Vagina (tissue), 2 donors: Measurements from ENCODE around the gene MON2.

Source experiments
- CTCF ChIP-seq, 3 experiments: fragments of 450-650 bp in 2 of 3; fragments of 200-600 bp in 1 of 3; sonication (generic) in 1 of 3; IDR thresholded peaks; one replicate each; pipeline ENCODE4 v1.5.1; 2017 to 2019; ENCODE audit warnings: antibody characterized with exemption in 3 of 3, mild to moderate bottlenecking in 2 of 3, moderate library complexity in 2 of 3
- POLR2A ChIP-seq, 2 donors: fragments of 450-650 bp; IDR thresholded peaks; one replicate each; pipeline ENCODE4 v1.6.1; 2017; ENCODE audit warnings: antibody characterized with exemption in 2 of 2, mild to moderate bottlenecking in 2 of 2, moderate library complexity in 2 of 2

GRCh38 chr12:62459976-62460375, 6.7 kb upstream of the MON2 start:
- no peak for TF ChIP-seq CTCF (IDR thresholded peaks at IDR 0.05)
- TF ChIP-seq POLR2A (IDR thresholded peaks at IDR 0.05) = no peak
